GM23338 (cell line): ENCODE results near the gene ATG2B. TPM values are rescaled to one million over a fixed set of nuclear protein-coding genes. Genes with fewer than 3 reads are reported as not detected.

Experiments used
- ATAC-seq: fragments of 200-7000 bp; cut with Tn5 transposase; 3 replicates; pipeline ENCODE4 v1.9.1; 2020
- DNase-seq: peaks from one replicate; pipeline ENCODE4 v3.0.0-alpha.2; 2015; ENCODE audit warnings: low spot score
- H2AFZ ChIP-seq: fragments of 200-600 bp; sonication (generic); 2 replicates; pipeline ENCODE4 v1.8.0; 2016; ENCODE audit warnings: antibody characterized with exemption, mild to moderate bottlenecking, moderate library complexity
- H3F3A ChIP-seq: fragments of 200-600 bp; sonication (generic); replicated peaks from 2 replicates; pipeline ENCODE4 v1.8.0; 2017; ENCODE audit warnings: antibody characterized with exemption, mixed run types, low read depth
- H3K27ac ChIP-seq: fragments of 200-600 bp; sonication (generic); 2 replicates; pipeline ENCODE4 v1.6.1; 2016; ENCODE audit warnings: low read depth
- H3K27me3 ChIP-seq: fragments of 200-600 bp; sonication (generic); 2 replicates; pipeline ENCODE4 v1.8.0; 2016; ENCODE audit warnings: mild to moderate bottlenecking, mixed run types, moderate library complexity; ENCODE audit not compliant: insufficient read depth
- H3K36me3 ChIP-seq: fragments of 200-600 bp; sonication (generic); 2 replicates; pipeline ENCODE4 v1.8.0; 2016; ENCODE audit warnings: mild to moderate bottlenecking; ENCODE audit not compliant: insufficient read depth
- H3K4me1 ChIP-seq: fragments of 200-600 bp; sonication (generic); 2 replicates; pipeline ENCODE4 v1.8.0; 2016; ENCODE audit warnings: mild to moderate bottlenecking, moderate library complexity; ENCODE audit not compliant: insufficient read depth
- H3K4me2 ChIP-seq: fragments of 200-600 bp; sonication (generic); 2 replicates; pipeline ENCODE4 v1.7.1; 2017; ENCODE audit warnings: mixed run types
- H3K4me3 ChIP-seq: fragments of 200-600 bp; sonication (generic); 2 replicates; pipeline ENCODE4 v1.6.1; 2016; ENCODE audit warnings: mixed run types
- H3K79me2 ChIP-seq: fragments of 200-600 bp; sonication (generic); replicated peaks from 2 replicates; pipeline ENCODE4 v1.8.0; 2017; ENCODE audit warnings: mild to moderate bottlenecking; ENCODE audit not compliant: insufficient read depth
- H3K9me2 ChIP-seq: fragments of 200-600 bp; sonication (generic); 2 replicates; pipeline ENCODE4 v1.8.0; 2017; ENCODE audit not compliant: insufficient read depth
- H4K20me1 ChIP-seq: fragments of 200-600 bp; sonication (generic); replicated peaks from 2 replicates; pipeline ENCODE4 v1.8.0; 2017; ENCODE audit warnings: mild to moderate bottlenecking; ENCODE audit not compliant: insufficient read depth
- H3K27ac Mint-ChIP-seq: 2 replicates; pipeline ENCODE4 v1.8.0; 2020; ENCODE audit warnings: inconsistent platforms, mild to moderate bottlenecking, moderate library complexity, mixed read lengths
- H3K27me3 Mint-ChIP-seq: 3 replicates; pipeline ENCODE4 v1.8.0; 2022; ENCODE audit warnings: low read depth, mild to moderate bottlenecking, moderate library complexity, mixed read lengths, inconsistent platforms; ENCODE audit not compliant: insufficient read depth, poor library complexity
- H3K36me3 Mint-ChIP-seq: 3 replicates; pipeline ENCODE4 v1.8.0; 2021; ENCODE audit warnings: low read depth, mild to moderate bottlenecking, inconsistent platforms, moderate library complexity, mixed read lengths
- H3K4me1 Mint-ChIP-seq: 3 replicates; pipeline ENCODE4 v1.8.0; 2020; ENCODE audit warnings: mild to moderate bottlenecking, inconsistent platforms, mixed read lengths
- H3K4me3 Mint-ChIP-seq: 3 replicates; pipeline ENCODE4 v1.8.0; 2021; ENCODE audit warnings: moderate library complexity, mild to moderate bottlenecking, inconsistent platforms, mixed read lengths
- H3K9me3 Mint-ChIP-seq: 3 replicates; pipeline ENCODE4 v1.8.0; 2020; ENCODE audit warnings: moderate library complexity, mild to moderate bottlenecking, inconsistent platforms, mixed read lengths
- CREB1 ChIP-seq: fragments of 250-450 bp; sonication (Bioruptor Pico); IDR thresholded peaks from 2 replicates; pipeline ENCODE4 v1.5.0; 2020; ENCODE audit warnings: low read depth, mild to moderate bottlenecking, moderate library complexity
- EZH2phosphoT487 ChIP-seq: fragments of 200-600 bp; sonication (generic); IDR thresholded peaks from one replicate; pipeline ENCODE4 v1.8.1; 2018; ENCODE audit warnings: antibody characterized with exemption; ENCODE audit not compliant: unreplicated experiment
- JUNB ChIP-seq: IDR thresholded peaks from one replicate; pipeline ENCODE4 v1.6.1; 2016; ENCODE audit warnings: antibody characterized with exemption; ENCODE audit not compliant: unreplicated experiment
- NANOG ChIP-seq: IDR thresholded peaks from 2 replicates; pipeline ENCODE4 v1.6.1; 2016; ENCODE audit warnings: antibody characterized with exemption, borderline replicate concordance
- POLR2AphosphoS5 ChIP-seq: IDR thresholded peaks from 2 replicates; pipeline ENCODE4 v1.6.1; 2016; ENCODE audit warnings: antibody characterized with exemption, low read depth
- STAT1 ChIP-seq: IDR thresholded peaks from one replicate; pipeline ENCODE4 v1.6.1; 2016; ENCODE audit warnings: antibody characterized with exemption; ENCODE audit not compliant: unreplicated experiment
- ZNF331 ChIP-seq: fragments of 250-450 bp; sonication (Bioruptor Pico); IDR thresholded peaks from 2 replicates; pipeline ENCODE4 v1.5.0; 2020; ENCODE audit warnings: low read depth, mild to moderate bottlenecking, moderate library complexity
- polyA plus RNA-seq: library from polyadenylated mRNA; unstranded; fragments of >200 nt; fragmentation: Nextera tagmentation; extraction: Ambion mirVana; gene quantifications from 2 replicates; pipeline ENCODE4 v1.2.1, GENCODE V29; 2016
- total RNA-seq: library from RNA; depleted of rRNA; stranded (reverse); fragments of >200 nt; shearing (Covaris generic); gene quantifications from 2 replicates; pipeline ENCODE4 v1.2.3, GENCODE V29; 2014
- TF ChIP-seq, protein P1 (sequence below): IDR thresholded peaks from 2 replicates; pipeline ENCODE4 v1.6.1; 2016; ENCODE audit warnings: antibody characterized with exemption
- TF ChIP-seq, protein P2 (sequence below), 2 experiments: fragments of 200-600 bp in 1 of 2; sonication (generic) in 1 of 2; conservative IDR thresholded peaks; 2 replicates each; pipeline versions ENCODE4 v1.5.1 to v1.6.1; 2016 to 2017; ENCODE audit warnings: antibody characterized with exemption in 2 of 2, low read depth in 2 of 2, mild to moderate bottlenecking in 2 of 2, moderate library complexity in 1 of 2
- TF ChIP-seq, protein P3 (sequence below): IDR thresholded peaks from one replicate; pipeline ENCODE4 v1.6.1; 2018; ENCODE audit warnings: antibody characterized with exemption; ENCODE audit not compliant: unreplicated experiment

The ATG2B gene
- total and polyA plus RNA-seq, 2 experiments from 2014 or later = 3.8 to 15.4 TPM

DNA sequence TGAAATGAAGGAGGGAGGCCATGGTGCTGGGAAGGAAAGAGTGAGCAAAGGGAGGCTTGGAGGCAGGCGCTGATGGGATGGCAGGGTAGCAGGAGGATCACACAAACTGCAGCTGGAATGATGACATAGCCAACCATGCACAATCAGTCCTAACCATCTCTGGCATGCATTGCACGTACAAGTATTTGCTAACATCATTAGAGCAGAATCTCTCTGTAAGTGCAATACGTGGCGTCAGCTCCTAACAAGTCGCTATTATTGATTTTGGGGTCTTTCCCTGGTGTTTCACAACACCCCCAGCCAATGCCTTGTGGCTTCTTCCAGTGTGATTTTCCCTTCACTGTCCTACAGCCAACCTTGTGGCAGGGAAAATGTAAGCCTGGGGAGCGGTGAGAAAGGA, 88.6 kb downstream of the ATG2B start:
- peaks cover 8% of the 10 kb centered on the region for H3K27me3 Mint-ChIP-seq

More for the DNA sequence above, 88.6 kb downstream of the ATG2B start:
- no peak overlapping the region for H3K27ac Mint-ChIP-seq
- peaks cover 9% of the 10 kb centered on the region for H3K4me1 Mint-ChIP-seq
- peaks cover 19% of the 10 kb centered on the region; the same call in 2 of the 3 replicates for H3K36me3 Mint-ChIP-seq
- no peak overlapping the region for H3K27ac ChIP-seq
- peaks cover 18% of the 10 kb centered on the region for H3K4me1 ChIP-seq
- H3K9me2 ChIP-seq = no peaks in the 10 kb centered on the region
- no peak overlapping the region for H3K4me2 ChIP-seq
- no peaks in the 10 kb centered on the region for H3K27me3 ChIP-seq
- ATAC-seq = no peak
- H4K20me1 ChIP-seq = no peaks in the 10 kb centered on the region
- H3K9me3 Mint-ChIP-seq = peaks cover 37% of the 10 kb centered on the region
- H2AFZ ChIP-seq = no peak overlapping the region
- no peaks in the 10 kb centered on the region for H3K36me3 ChIP-seq
- no peaks in the 10 kb centered on the region for H3K79me2 ChIP-seq
- TF ChIP-seq POLR2AphosphoS5 = no peak
- no peak for TF ChIP-seq EZH2phosphoT487
- no peak for TF ChIP-seq ZNF331 (CRISPR knock-in tag)
- TF ChIP-seq NANOG = no peak
- TF ChIP-seq, protein P1, sequence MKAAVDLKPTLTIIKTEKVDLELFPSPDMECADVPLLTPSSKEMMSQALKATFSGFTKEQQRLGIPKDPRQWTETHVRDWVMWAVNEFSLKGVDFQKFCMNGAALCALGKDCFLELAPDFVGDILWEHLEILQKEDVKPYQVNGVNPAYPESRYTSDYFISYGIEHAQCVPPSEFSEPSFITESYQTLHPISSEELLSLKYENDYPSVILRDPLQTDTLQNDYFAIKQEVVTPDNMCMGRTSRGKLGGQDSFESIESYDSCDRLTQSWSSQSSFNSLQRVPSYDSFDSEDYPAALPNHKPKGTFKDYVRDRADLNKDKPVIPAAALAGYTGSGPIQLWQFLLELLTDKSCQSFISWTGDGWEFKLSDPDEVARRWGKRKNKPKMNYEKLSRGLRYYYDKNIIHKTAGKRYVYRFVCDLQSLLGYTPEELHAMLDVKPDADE = no peak
- TF ChIP-seq, protein P2, sequence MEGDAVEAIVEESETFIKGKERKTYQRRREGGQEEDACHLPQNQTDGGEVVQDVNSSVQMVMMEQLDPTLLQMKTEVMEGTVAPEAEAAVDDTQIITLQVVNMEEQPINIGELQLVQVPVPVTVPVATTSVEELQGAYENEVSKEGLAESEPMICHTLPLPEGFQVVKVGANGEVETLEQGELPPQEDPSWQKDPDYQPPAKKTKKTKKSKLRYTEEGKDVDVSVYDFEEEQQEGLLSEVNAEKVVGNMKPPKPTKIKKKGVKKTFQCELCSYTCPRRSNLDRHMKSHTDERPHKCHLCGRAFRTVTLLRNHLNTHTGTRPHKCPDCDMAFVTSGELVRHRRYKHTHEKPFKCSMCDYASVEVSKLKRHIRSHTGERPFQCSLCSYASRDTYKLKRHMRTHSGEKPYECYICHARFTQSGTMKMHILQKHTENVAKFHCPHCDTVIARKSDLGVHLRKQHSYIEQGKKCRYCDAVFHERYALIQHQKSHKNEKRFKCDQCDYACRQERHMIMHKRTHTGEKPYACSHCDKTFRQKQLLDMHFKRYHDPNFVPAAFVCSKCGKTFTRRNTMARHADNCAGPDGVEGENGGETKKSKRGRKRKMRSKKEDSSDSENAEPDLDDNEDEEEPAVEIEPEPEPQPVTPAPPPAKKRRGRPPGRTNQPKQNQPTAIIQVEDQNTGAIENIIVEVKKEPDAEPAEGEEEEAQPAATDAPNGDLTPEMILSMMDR (conservative IDR thresholded peaks at IDR 0.05; ENCODE audit: low read depth in 2 of 2) = no peak
- TF ChIP-seq, protein P3, sequence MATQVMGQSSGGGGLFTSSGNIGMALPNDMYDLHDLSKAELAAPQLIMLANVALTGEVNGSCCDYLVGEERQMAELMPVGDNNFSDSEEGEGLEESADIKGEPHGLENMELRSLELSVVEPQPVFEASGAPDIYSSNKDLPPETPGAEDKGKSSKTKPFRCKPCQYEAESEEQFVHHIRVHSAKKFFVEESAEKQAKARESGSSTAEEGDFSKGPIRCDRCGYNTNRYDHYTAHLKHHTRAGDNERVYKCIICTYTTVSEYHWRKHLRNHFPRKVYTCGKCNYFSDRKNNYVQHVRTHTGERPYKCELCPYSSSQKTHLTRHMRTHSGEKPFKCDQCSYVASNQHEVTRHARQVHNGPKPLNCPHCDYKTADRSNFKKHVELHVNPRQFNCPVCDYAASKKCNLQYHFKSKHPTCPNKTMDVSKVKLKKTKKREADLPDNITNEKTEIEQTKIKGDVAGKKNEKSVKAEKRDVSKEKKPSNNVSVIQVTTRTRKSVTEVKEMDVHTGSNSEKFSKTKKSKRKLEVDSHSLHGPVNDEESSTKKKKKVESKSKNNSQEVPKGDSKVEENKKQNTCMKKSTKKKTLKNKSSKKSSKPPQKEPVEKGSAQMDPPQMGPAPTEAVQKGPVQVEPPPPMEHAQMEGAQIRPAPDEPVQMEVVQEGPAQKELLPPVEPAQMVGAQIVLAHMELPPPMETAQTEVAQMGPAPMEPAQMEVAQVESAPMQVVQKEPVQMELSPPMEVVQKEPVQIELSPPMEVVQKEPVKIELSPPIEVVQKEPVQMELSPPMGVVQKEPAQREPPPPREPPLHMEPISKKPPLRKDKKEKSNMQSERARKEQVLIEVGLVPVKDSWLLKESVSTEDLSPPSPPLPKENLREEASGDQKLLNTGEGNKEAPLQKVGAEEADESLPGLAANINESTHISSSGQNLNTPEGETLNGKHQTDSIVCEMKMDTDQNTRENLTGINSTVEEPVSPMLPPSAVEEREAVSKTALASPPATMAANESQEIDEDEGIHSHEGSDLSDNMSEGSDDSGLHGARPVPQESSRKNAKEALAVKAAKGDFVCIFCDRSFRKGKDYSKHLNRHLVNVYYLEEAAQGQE = no peak
- TF ChIP-seq JUNB = no peak
- TF ChIP-seq CREB1 (CRISPR knock-in tag) = no peak
- no peak for TF ChIP-seq STAT1
- no peak overlapping the region for H3K4me3 Mint-ChIP-seq
- H3K4me3 ChIP-seq = no peak overlapping the region
- no peak for DNase-seq
- H3F3A ChIP-seq = no peaks in the 10 kb centered on the region
